Spleen (tissue), 11 donors: ENCODE results near the gene TCTN1. TPM values are rescaled to one million over a fixed set of nuclear protein-coding genes. Genes with fewer than 3 reads are reported as not detected.

Experiments used
- DNase-seq: peaks from one replicate; pipeline ENCODE4 v3.0.0-alpha.2; 2020
- H3K27ac ChIP-seq, 8 donors: fragments of 200-600 bp; sonication (generic) in 7 of 8; 1 replicate in 4 of 8; 2 replicates in 4 of 8; pipeline versions ENCODE4 v1.5.0 to v1.8.0; 2016 to 2021; ENCODE audit warnings: inconsistent platforms in 4 of 8, mild to moderate bottlenecking in 4 of 8, moderate library complexity in 1 of 8
- H3K27me3 ChIP-seq, 7 donors: fragments of 200-600 bp; sonication (generic) in 6 of 7; replicated peaks in 1 of 7; 1 replicate in 4 of 7; 2 replicates in 3 of 7; pipeline versions ENCODE4 v1.5.0 to v1.8.0; 2016 to 2021; ENCODE audit warnings: inconsistent platforms in 3 of 7, mild to moderate bottlenecking in 1 of 7
- H3K36me3 ChIP-seq, 6 donors: fragments of 200-600 bp; sonication (generic) in 5 of 6; 1 replicate in 4 of 6; 2 replicates in 2 of 6; pipeline versions ENCODE4 v1.5.0 to v1.8.0; 2016 to 2021; ENCODE audit warnings: inconsistent platforms in 2 of 6
- H3K4me1 ChIP-seq, 6 donors: fragments of 200-600 bp; sonication (generic) in 5 of 6; 1 replicate in 3 of 6; 2 replicates in 3 of 6; pipeline versions ENCODE4 v1.5.0 to v1.8.0; 2016 to 2021; ENCODE audit warnings: inconsistent platforms in 3 of 6
- H3K4me3 ChIP-seq, 8 donors: fragments of 200-600 bp; sonication (generic) in 7 of 8; 1 replicate in 4 of 8; 2 replicates in 4 of 8; pipeline versions ENCODE4 v1.5.0 to v1.8.0; 2016 to 2021; ENCODE audit warnings: inconsistent platforms in 4 of 8, mild to moderate bottlenecking in 4 of 8, moderate library complexity in 2 of 8
- H3K9me3 ChIP-seq, 8 donors: fragments of 200-600 bp; sonication (generic) in 7 of 8; 1 replicate in 4 of 8; 2 replicates in 4 of 8; pipeline versions ENCODE4 v1.5.0 to v1.8.0; 2016 to 2021; ENCODE audit warnings: inconsistent platforms in 4 of 8
- POLR2A ChIP-seq, 3 donors: fragments of 450-650 bp; IDR thresholded peaks; one replicate each; pipeline ENCODE4 v1.5.1; 2017; ENCODE audit warnings: antibody characterized with exemption in 3 of 3, mild to moderate bottlenecking in 1 of 3
- POLR2AphosphoS5 ChIP-seq, 3 donors: sonication (generic); formaldehyde crosslinking; IDR thresholded peaks; one replicate each; pipeline ENCODE4 v1.5.1; 2017; ENCODE audit warnings: antibody characterized with exemption in 3 of 3
- WGBS, 5 donors: extraction: QIAGEN DNeasy Blood & Tissue Kit in 3 of 5; methylation state at CpG; one replicate each; pipeline versions ENCODE4 v1.1.5 to v1.1.7; 2013 to 2018; 5-methylcytosine and 5-hydroxymethylcytosine counted together
- intact Hi-C: fragments of 100-400 bp; cut with DNase I; formaldehyde crosslinking; loops from one replicate; pipeline ENCODE4 v1.15.0; 2023; ENCODE audit warnings: low total_unique reads
- polyA plus RNA-seq, 3 donors: library from polyadenylated mRNA; stranded (reverse); fragments of 200-250 nt; gene quantifications; one replicate each; pipeline ENCODE4 v1.2.1, GENCODE V29; 2013
- total RNA-seq, 7 donors: library from RNA; depleted of rRNA in 3 of 7; stranded (reverse); fragments of >200 nt in 3 of 7; fragmentation: NEBNext Ultra II Directional in 4 of 7; extraction: Animal tissue kit (Norgen Biotek cat#: 25700) in 4 of 7; gene quantifications; one replicate each; pipeline versions ENCODE4 v1.1.0 to v1.2.1, GENCODE V29; 2016 to 2021
- TF ChIP-seq, protein P1 (sequence below), 11 experiments: fragments of 200-600 bp in 7 of 11; fragments of 450-650 bp in 4 of 11; sonication (generic) in 4 of 11; IDR thresholded peaks in 8 of 11; conservative IDR thresholded peaks in 3 of 11; 1 replicate in 7 of 11; 2 replicates in 4 of 11; pipeline versions ENCODE4 v1.4.0 to v1.8.0; 2016 to 2021; ENCODE audit warnings: antibody characterized with exemption in 11 of 11, inconsistent platforms in 4 of 11, mild to moderate bottlenecking in 1 of 11
- donor health status: healthy with polysubstance abuse.
- donor health status: DM: no; HTN: no; CAD: no; lungs with moderate emphysema.
- donor health status: DM: no; HTN: no; CAD: no.
- donor health status: Bipolar disorder and iron deficiency.
- donor health status: healthy.
- donor health status: DM: no; HTN: no; CAD: no.
- donor health status: DM: yes; HTN: yes; CAD: no.

TCTN1 gene
- total and polyA plus RNA-seq, 10 donors: 8.4 to 30.8 (median 24.2) TPM

DNA sequence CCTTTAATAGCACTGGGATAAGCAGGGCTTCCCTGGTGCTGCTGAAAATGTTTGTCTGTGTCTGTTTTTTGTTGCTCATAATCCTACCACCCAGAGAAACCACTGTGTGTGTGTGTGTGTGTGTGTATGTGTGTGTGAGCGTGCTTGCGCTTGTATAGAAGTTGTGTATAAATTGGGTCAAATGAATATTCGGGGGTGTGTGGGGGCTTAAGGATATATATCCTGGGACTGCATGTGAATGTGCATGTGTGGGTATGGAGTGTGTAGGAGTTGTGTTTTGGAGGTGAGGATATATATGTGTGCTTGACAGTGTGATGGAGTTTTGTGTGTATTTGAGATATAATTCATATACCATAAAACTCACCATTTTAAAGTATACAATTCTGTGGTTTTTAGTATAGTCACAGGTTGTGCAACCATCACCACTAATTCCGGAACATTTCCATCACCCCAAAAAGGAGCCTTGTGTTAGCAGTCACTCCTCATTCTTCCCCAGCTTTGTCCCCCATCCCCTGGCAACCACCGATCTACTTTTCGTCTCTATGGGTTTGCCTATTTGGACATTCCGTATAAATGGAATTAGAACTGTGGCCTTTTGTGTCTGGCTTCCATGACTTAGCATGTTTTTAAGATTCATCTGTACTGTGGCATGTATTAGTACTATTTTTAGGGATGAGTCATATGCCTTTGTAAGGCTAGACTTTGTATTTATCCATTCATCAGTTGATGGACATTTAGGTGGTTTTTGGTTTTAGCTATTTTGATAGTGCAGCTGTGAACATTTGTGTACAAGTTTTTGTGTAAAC, 25.6 kb downstream of the TCTN1 start:
- Histone ChIP-seq H3K4me1 (peaks cover 0 to 100% (median 6%) of the 10 kb centered on the region in 6 donors), H3K9me3 (no peaks in the 10 kb centered on the region), H3K27ac (no peak overlapping the region), H3K27me3 (no peaks in the 10 kb centered on the region), H3K36me3 (peaks cover 0 to 8% (median 0%) of the 10 kb centered on the region in 6 donors), H3K4me3 (no peak overlapping the region)
- 78 to 91% (median 81%) methylated on average over 7 of the region's 7 CpGs for WGBS, 5 donors
- TF ChIP-seq POLR2A (IDR thresholded peaks at IDR 0.05) (no peak), POLR2AphosphoS5 (IDR thresholded peaks at IDR 0.05) (no peak)
- TF ChIP-seq, protein P1, sequence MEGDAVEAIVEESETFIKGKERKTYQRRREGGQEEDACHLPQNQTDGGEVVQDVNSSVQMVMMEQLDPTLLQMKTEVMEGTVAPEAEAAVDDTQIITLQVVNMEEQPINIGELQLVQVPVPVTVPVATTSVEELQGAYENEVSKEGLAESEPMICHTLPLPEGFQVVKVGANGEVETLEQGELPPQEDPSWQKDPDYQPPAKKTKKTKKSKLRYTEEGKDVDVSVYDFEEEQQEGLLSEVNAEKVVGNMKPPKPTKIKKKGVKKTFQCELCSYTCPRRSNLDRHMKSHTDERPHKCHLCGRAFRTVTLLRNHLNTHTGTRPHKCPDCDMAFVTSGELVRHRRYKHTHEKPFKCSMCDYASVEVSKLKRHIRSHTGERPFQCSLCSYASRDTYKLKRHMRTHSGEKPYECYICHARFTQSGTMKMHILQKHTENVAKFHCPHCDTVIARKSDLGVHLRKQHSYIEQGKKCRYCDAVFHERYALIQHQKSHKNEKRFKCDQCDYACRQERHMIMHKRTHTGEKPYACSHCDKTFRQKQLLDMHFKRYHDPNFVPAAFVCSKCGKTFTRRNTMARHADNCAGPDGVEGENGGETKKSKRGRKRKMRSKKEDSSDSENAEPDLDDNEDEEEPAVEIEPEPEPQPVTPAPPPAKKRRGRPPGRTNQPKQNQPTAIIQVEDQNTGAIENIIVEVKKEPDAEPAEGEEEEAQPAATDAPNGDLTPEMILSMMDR (IDR thresholded peaks at IDR 0.05 in 8 of 11, conservative IDR thresholded peaks at IDR 0.05 in 3 of 11): no peak
- intact Hi-C loops: no loop called here
- no peak for DNase-seq

- TF ChIP-seq POLR2A (IDR thresholded peaks at IDR 0.05): no peak
- TF ChIP-seq POLR2AphosphoS5 (IDR thresholded peaks at IDR 0.05): no peak
- TF ChIP-seq, protein P1 (IDR thresholded peaks at IDR 0.05 in 8 of 11, conservative IDR thresholded peaks at IDR 0.05 in 3 of 11): no peak
- no peak for DNase-seq
- Histone ChIP-seq H3K27ac (peak overlapping the region in 1 of 8 donors; percentile 84), H3K27me3 (no peaks in the 10 kb centered on the region), H3K36me3 (peaks cover 0 to 15% (median 0%) of the 10 kb centered on the region in 6 donors), H3K4me3 (no peak overlapping the region), H3K9me3 (no peaks in the 10 kb centered on the region), H3K4me1 (peaks cover 0 to 95% (median 6%) of the 10 kb centered on the region in 6 donors)
- intact Hi-C loops: no loop called here
- 95 to 97% (median 96%) methylated on average over 15 of the region's 15 CpGs for WGBS, 5 donors
Observed at GRCh38 chr12:110640275-110641025, 26.5 kb downstream of the TCTN1 start.

- H3K27me3 ChIP-seq: no peaks in the 10 kb centered on the region
- no peaks in the 10 kb centered on the region for H3K9me3 ChIP-seq
- intact Hi-C loops: no loop called here
- DNase-seq: no peak
- peaks cover 0 to 95% (median 4%) of the 10 kb centered on the region in 6 donors for H3K4me1 ChIP-seq
- no peak overlapping the region for H3K4me3 ChIP-seq
- TF ChIP-seq POLR2AphosphoS5 (IDR thresholded peaks at IDR 0.05) (no peak), POLR2A (IDR thresholded peaks at IDR 0.05) (no peak)
- TF ChIP-seq, protein P1 (IDR thresholded peaks at IDR 0.05 in 8 of 11, conservative IDR thresholded peaks at IDR 0.05 in 3 of 11): no peak
- H3K27ac ChIP-seq: peak overlapping the region in 4 of 8 donors; percentile 6 to 84 (median 38)
- 34 to 54% (median 46%) methylated on average over 7 of the region's 7 CpGs for WGBS, 5 donors
- peaks cover 0 to 25% (median 0%) of the 10 kb centered on the region in 6 donors for H3K36me3 ChIP-seq
Observed at GRCh38 chr12:110641521-110641920, 27.6 kb downstream of the TCTN1 start.

DNA sequence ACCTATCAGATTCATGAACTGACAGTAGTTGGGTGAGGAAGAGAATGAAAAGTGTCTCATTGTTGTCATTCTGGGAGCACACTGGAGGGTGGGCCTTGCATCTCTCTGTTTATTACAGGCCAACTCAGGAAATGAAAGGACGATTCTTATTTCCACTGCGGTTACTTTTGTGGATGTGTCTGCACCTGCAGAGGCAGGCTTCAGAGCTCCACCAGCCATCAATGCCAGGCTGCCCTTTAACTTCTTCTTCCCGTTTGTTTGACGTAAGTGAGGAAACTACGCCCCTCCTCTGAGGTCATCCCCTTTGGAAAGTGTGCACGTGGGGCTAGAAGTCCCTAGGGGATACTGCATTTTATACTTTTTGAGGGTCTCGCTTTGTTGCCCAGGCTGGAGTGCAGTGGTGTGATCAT, 33.7 kb downstream of the TCTN1 start:
- H3K27me3 ChIP-seq: no peaks in the 10 kb centered on the region
- 26 to 55% (median 35%) methylated on average over 7 of the region's 7 CpGs for WGBS, 5 donors
- peaks cover 6 to 78% (median 25%) of the 10 kb centered on the region in 6 donors for H3K4me1 ChIP-seq
- DNase-seq: no peak
- peak overlapping the region in 7 of 8 donors; percentile 17 to 84 (median 61) for H3K27ac ChIP-seq
- H3K9me3 ChIP-seq: no peaks in the 10 kb centered on the region
- peaks cover 4 to 73% (median 47%) of the 10 kb centered on the region in 6 donors for H3K36me3 ChIP-seq
- H3K4me3 ChIP-seq: no peak overlapping the region
- TF ChIP-seq POLR2A (IDR thresholded peaks at IDR 0.05) (no peak), POLR2AphosphoS5 (IDR thresholded peaks at IDR 0.05) (peak in 2 of 3 donors; percentile 44 to 87)
- intact Hi-C loops: no loop called here
